Measurements from ENCODE around the gene SLC6A12.

GRCh38 chr12:241266-241665 lies 27.3 kb upstream of the SLC6A12 start:
- TF ChIP-seq, protein P1, sequence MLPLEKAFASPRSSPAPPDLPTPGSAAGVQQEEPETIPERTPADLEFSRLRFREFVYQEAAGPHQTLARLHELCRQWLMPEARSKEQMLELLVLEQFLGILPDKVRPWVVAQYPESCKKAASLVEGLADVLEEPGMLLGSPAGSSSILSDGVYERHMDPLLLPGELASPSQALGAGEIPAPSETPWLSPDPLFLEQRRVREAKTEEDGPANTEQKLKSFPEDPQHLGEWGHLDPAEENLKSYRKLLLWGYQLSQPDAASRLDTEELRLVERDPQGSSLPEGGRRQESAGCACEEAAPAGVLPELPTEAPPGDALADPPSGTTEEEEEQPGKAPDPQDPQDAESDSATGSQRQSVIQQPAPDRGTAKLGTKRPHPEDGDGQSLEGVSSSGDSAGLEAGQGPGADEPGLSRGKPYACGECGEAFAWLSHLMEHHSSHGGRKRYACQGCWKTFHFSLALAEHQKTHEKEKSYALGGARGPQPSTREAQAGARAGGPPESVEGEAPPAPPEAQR (CRISPR knock-in tag; IDR thresholded peaks at IDR 0.05): no peak
- TF ChIP-seq, protein P2, sequence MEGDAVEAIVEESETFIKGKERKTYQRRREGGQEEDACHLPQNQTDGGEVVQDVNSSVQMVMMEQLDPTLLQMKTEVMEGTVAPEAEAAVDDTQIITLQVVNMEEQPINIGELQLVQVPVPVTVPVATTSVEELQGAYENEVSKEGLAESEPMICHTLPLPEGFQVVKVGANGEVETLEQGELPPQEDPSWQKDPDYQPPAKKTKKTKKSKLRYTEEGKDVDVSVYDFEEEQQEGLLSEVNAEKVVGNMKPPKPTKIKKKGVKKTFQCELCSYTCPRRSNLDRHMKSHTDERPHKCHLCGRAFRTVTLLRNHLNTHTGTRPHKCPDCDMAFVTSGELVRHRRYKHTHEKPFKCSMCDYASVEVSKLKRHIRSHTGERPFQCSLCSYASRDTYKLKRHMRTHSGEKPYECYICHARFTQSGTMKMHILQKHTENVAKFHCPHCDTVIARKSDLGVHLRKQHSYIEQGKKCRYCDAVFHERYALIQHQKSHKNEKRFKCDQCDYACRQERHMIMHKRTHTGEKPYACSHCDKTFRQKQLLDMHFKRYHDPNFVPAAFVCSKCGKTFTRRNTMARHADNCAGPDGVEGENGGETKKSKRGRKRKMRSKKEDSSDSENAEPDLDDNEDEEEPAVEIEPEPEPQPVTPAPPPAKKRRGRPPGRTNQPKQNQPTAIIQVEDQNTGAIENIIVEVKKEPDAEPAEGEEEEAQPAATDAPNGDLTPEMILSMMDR (IDR thresholded peaks at IDR 0.05): no peak
- TF ChIP-seq, protein P3, sequence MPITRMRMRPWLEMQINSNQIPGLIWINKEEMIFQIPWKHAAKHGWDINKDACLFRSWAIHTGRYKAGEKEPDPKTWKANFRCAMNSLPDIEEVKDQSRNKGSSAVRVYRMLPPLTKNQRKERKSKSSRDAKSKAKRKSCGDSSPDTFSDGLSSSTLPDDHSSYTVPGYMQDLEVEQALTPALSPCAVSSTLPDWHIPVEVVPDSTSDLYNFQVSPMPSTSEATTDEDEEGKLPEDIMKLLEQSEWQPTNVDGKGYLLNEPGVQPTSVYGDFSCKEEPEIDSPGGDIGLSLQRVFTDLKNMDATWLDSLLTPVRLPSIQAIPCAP (CRISPR knock-in tag; IDR thresholded peaks at IDR 0.05): no peak
- TF ChIP-seq FOXJ3 (CRISPR knock-in tag; IDR thresholded peaks at IDR 0.05; ENCODE audit: borderline replicate concordance): no peak
- TF ChIP-seq GABPB1 (CRISPR knock-in tag; IDR thresholded peaks at IDR 0.05): no peak
- TF ChIP-seq TEAD1 (CRISPR knock-in tag; IDR thresholded peaks at IDR 0.05): no peak
- no peak for TF ChIP-seq USF1 (CRISPR knock-in tag; IDR thresholded peaks at IDR 0.05)
- no peak for TF ChIP-seq PRDM15 (CRISPR knock-in tag; IDR thresholded peaks at IDR 0.05)
- no peak for TF ChIP-seq IRF2 (CRISPR knock-in tag; IDR thresholded peaks at IDR 0.05; ENCODE audit: borderline replicate concordance, low read depth)
- TF ChIP-seq, protein P4, sequence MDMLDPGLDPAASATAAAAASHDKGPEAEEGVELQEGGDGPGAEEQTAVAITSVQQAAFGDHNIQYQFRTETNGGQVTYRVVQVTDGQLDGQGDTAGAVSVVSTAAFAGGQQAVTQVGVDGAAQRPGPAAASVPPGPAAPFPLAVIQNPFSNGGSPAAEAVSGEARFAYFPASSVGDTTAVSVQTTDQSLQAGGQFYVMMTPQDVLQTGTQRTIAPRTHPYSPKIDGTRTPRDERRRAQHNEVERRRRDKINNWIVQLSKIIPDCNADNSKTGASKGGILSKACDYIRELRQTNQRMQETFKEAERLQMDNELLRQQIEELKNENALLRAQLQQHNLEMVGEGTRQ (CRISPR knock-in tag; IDR thresholded peaks at IDR 0.05): no peak
- TF ChIP-seq, protein P5, sequence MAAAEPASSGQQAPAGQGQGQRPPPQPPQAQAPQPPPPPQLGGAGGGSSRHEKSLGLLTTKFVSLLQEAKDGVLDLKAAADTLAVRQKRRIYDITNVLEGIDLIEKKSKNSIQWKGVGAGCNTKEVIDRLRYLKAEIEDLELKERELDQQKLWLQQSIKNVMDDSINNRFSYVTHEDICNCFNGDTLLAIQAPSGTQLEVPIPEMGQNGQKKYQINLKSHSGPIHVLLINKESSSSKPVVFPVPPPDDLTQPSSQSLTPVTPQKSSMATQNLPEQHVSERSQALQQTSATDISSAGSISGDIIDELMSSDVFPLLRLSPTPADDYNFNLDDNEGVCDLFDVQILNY (CRISPR knock-in tag; IDR thresholded peaks at IDR 0.05): no peak
- TF ChIP-seq MXD4 (CRISPR knock-in tag; IDR thresholded peaks at IDR 0.05; ENCODE audit: borderline replicate concordance): no peak
- TF ChIP-seq ESRRA (CRISPR knock-in tag; IDR thresholded peaks at IDR 0.05; ENCODE audit: borderline replicate concordance): no peak
- TF ChIP-seq KAT7 (CRISPR knock-in tag; IDR thresholded peaks at IDR 0.05; ENCODE audit: borderline replicate concordance): no peak
